ENCODE results near the gene PLEKHA8.

DNA sequence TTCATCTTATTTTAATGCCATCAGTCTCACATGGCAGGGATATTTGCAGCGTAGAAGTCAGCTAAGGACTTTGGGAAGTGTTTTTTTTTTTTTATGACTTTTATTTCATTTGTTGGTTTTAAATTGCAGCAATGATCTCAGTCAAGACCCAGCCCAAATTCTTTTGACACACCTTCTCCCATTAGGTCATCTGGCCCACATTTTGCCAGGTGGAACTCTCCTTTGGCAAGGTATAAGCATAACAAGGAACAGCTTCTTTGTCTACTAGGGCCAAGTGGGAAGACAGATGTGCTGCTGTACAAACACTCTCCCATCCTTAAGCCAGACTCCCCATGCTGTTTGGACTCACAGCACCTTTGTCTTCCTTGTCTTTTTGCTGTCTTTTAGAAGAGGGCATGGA lies 41.8 kb downstream of the PLEKHA8 start:
- TF ChIP-seq CTCF (IDR thresholded peaks at IDR 0.05) (no peak), POLR2A (IDR thresholded peaks at IDR 0.05) (no peak)
